Chondrocyte (in vitro differentiated cells): Measurements from ENCODE around the gene RIMOC1. TPM values are rescaled to one million over a fixed set of nuclear protein-coding genes. Genes with fewer than 3 reads are reported as not detected.

Source experiments
- DNase-seq: peaks from one replicate; pipeline ENCODE4 v3.0.0; 2021; ENCODE audit warnings: mixed read lengths, low spot score
- H3K27ac Mint-ChIP-seq: one replicate; pipeline ENCODE4 v1.8.0; 2021; ENCODE audit warnings: mild to moderate bottlenecking, moderate library complexity, mixed read lengths; ENCODE audit not compliant: unreplicated experiment
- H3K27me3 Mint-ChIP-seq: 2 replicates; pipeline ENCODE4 v1.8.0; 2021; ENCODE audit warnings: low read depth, mixed read lengths
- H3K36me3 Mint-ChIP-seq: 2 replicates; pipeline ENCODE4 v1.8.0; 2021; ENCODE audit warnings: low read depth, mixed read lengths
- H3K4me1 Mint-ChIP-seq: 2 replicates; pipeline ENCODE4 v1.8.0; 2021; ENCODE audit warnings: low read depth, mild to moderate bottlenecking, mixed read lengths
- H3K4me3 Mint-ChIP-seq: one replicate; pipeline ENCODE4 v1.8.0; 2021; ENCODE audit warnings: mild to moderate bottlenecking, moderate library complexity, mixed read lengths; ENCODE audit not compliant: unreplicated experiment
- H3K9me3 Mint-ChIP-seq: 2 replicates; pipeline ENCODE4 v1.8.0; 2021; ENCODE audit warnings: low read depth, mixed read lengths
- CTCF ChIP-seq: fragments of 200-600 bp; sonication (generic); IDR thresholded peaks from 2 replicates; pipeline ENCODE4 v1.5.0; 2021; ENCODE audit warnings: antibody characterized with exemption, mild to moderate bottlenecking, moderate library complexity
- total RNA-seq: library from RNA; stranded (reverse); gene quantifications from 3 replicates; pipeline ENCODE4 v1.2.1, GENCODE V29; 2021

The RIMOC1 gene
- total RNA-seq, 1 donor from 2014 or later, result 38.9 TPM

GRCh38 chr5:41878643-41879478 is 25.3 kb upstream of the RIMOC1 start:
- H3K27ac Mint-ChIP-seq, result no peak overlapping the region
- H3K27me3 Mint-ChIP-seq, result peaks cover 10% of the 10 kb centered on the region
- no peak overlapping the region for H3K4me3 Mint-ChIP-seq
- DNase-seq, result no peak
- no peaks in the 10 kb centered on the region for H3K36me3 Mint-ChIP-seq
- peaks cover 2% of the 10 kb centered on the region for H3K9me3 Mint-ChIP-seq
- H3K4me1 Mint-ChIP-seq, result peaks cover 8% of the 10 kb centered on the region
- TF ChIP-seq CTCF, result no peak

GRCh38 chr5:41882765-41883164 is 21.4 kb upstream of the RIMOC1 start:
- H3K36me3 Mint-ChIP-seq, result no peaks in the 10 kb centered on the region
- no peak for TF ChIP-seq CTCF
- H3K27ac Mint-ChIP-seq, result no peak overlapping the region
- H3K4me1 Mint-ChIP-seq, result peaks cover 5% of the 10 kb centered on the region
- no peak for DNase-seq
- no peak overlapping the region for H3K4me3 Mint-ChIP-seq
- no peaks in the 10 kb centered on the region for H3K9me3 Mint-ChIP-seq
- peaks cover 8% of the 10 kb centered on the region for H3K27me3 Mint-ChIP-seq

GRCh38 chr5:41883243-41883642 is 20.9 kb upstream of the RIMOC1 start:
- no peak for DNase-seq
- no peak overlapping the region for H3K4me3 Mint-ChIP-seq
- peaks cover 12% of the 10 kb centered on the region for H3K27me3 Mint-ChIP-seq
- no peaks in the 10 kb centered on the region for H3K9me3 Mint-ChIP-seq
- H3K4me1 Mint-ChIP-seq, result peaks cover 5% of the 10 kb centered on the region
- no peak overlapping the region for H3K27ac Mint-ChIP-seq
- TF ChIP-seq CTCF, result no peak
- no peaks in the 10 kb centered on the region for H3K36me3 Mint-ChIP-seq

GRCh38 chr5:41883936-41884335 is 20.2 kb upstream of the RIMOC1 start:
- Mint-ChIP-seq H3K4me1 (peaks cover 2% of the 10 kb centered on the region), H3K27me3 (peaks cover 14% of the 10 kb centered on the region), H3K36me3 (no peaks in the 10 kb centered on the region), H3K9me3 (no peaks in the 10 kb centered on the region), H3K27ac (no peak overlapping the region), H3K4me3 (no peak overlapping the region)
- TF ChIP-seq CTCF, result no peak
- no peak for DNase-seq

- Mint-ChIP-seq H3K9me3 (no peaks in the 10 kb centered on the region), H3K27ac (no peak overlapping the region), H3K27me3 (peaks cover 21% of the 10 kb centered on the region), H3K4me3 (no peak overlapping the region), H3K4me1 (no peaks in the 10 kb centered on the region), H3K36me3 (no peaks in the 10 kb centered on the region)
- DNase-seq, result no peak
- TF ChIP-seq CTCF, result no peak
These were observed 18.9 kb upstream of the RIMOC1 start for GRCh38 chr5:41885286-41885685.
